Tibial artery (tissue), 4 donors: ENCODE measurements around the gene GALNT18.

Source experiments
- DNase-seq, 2 donors: peaks; one replicate each; pipeline ENCODE4 v3.0.0-alpha.2; 2019
- H3K27ac ChIP-seq, 2 donors: fragments of 200-600 bp; sonication (generic) in 1 of 2; 1 replicate in 1 of 2; 2 replicates in 1 of 2; pipeline ENCODE4 v1.5.1; 2018 to 2019; ENCODE audit warnings: mild to moderate bottlenecking in 1 of 2
- H3K27me3 ChIP-seq, 2 donors: fragments of 200-600 bp; sonication (generic) in 1 of 2; one replicate each; pipeline versions ENCODE4 v1.5.1 to v1.6.0; 2016 to 2019
- H3K36me3 ChIP-seq, 3 donors: fragments of 200-600 bp; sonication (generic) in 2 of 3; one replicate each; pipeline ENCODE4 v1.5.1; 2016 to 2019; ENCODE audit warnings: mild to moderate bottlenecking in 2 of 3
- H3K4me1 ChIP-seq, 4 donors: fragments of 200-600 bp; sonication (generic) in 2 of 4; 1 replicate in 3 of 4; 2 replicates in 1 of 4; pipeline ENCODE4 v1.5.1; 2016 to 2019
- H3K4me3 ChIP-seq, 2 donors: fragments of 200-600 bp; sonication (generic) in 1 of 2; 1 replicate in 1 of 2; 2 replicates in 1 of 2; pipeline ENCODE4 v1.5.1; 2018 to 2019; ENCODE audit warnings: mild to moderate bottlenecking in 2 of 2
- H3K9me3 ChIP-seq, 3 donors: fragments of 200-600 bp; sonication (generic) in 1 of 3; one replicate each; pipeline ENCODE4 v1.5.1; 2016 to 2019
- CTCF ChIP-seq, 2 experiments: fragments of 200-600 bp in 1 of 2; fragments of 450-650 bp in 1 of 2; IDR thresholded peaks; one replicate each; pipeline ENCODE4 v1.5.1; 2017 to 2019; ENCODE audit warnings: antibody characterized with exemption in 2 of 2, mild to moderate bottlenecking in 1 of 2, moderate library complexity in 1 of 2
- intact Hi-C: fragments of 100-400 bp; cut with DNase I; formaldehyde crosslinking; loops from one replicate; pipeline ENCODE4 v1.15.0; 2023; ENCODE audit warnings: low total_unique reads

The GALNT18 gene

GRCh38 chr11:11500744-11501487 is 120.9 kb downstream of the GALNT18 start:
- no peaks in the 10 kb centered on the region for H3K27me3 ChIP-seq

GRCh38 chr11:11499300-11499699 is 122.5 kb downstream of the GALNT18 start:
- no peak for TF ChIP-seq CTCF (IDR thresholded peaks at IDR 0.05)
- DNase-seq, result no peak
- Histone ChIP-seq H3K27me3 (no peaks in the 10 kb centered on the region), H3K4me3 (no peak overlapping the region), H3K9me3 (no peaks in the 10 kb centered on the region), H3K36me3 (no peaks in the 10 kb centered on the region), H3K27ac (peak overlapping the region in 1 of 2 donors; percentile 14), H3K4me1 (peaks cover 0 to 52% (median 36%) of the 10 kb centered on the region in 4 donors)
- intact Hi-C loops, result no loop called here

More at GRCh38 chr11:11500744-11501487, 120.9 kb downstream of the GALNT18 start:
- Histone ChIP-seq H3K36me3 (no peaks in the 10 kb centered on the region), H3K9me3 (no peaks in the 10 kb centered on the region), H3K4me3 (no peak overlapping the region), H3K27ac (peak overlapping the region; percentile 71 to 73), H3K4me1 (peaks cover 0 to 46% (median 35%) of the 10 kb centered on the region in 4 donors)
- intact Hi-C loops, result no loop called here
- no peak for TF ChIP-seq CTCF (IDR thresholded peaks at IDR 0.05)
- no peak for DNase-seq

GRCh38 chr11:11498195-11498594 is 123.6 kb downstream of the GALNT18 start:
- no peak for TF ChIP-seq CTCF (IDR thresholded peaks at IDR 0.05)
- DNase-seq, result no peak
- Histone ChIP-seq H3K36me3 (no peaks in the 10 kb centered on the region), H3K4me1 (peaks cover 0 to 50% (median 35%) of the 10 kb centered on the region in 4 donors), H3K27ac (no peak overlapping the region), H3K27me3 (no peaks in the 10 kb centered on the region), H3K9me3 (no peaks in the 10 kb centered on the region), H3K4me3 (no peak overlapping the region)
- intact Hi-C loops, result no loop called here

- Histone ChIP-seq H3K4me1 (peaks cover 0 to 37% (median 23%) of the 10 kb centered on the region in 4 donors), H3K36me3 (no peaks in the 10 kb centered on the region)
- intact Hi-C loops, result no loop called here
Observed at GRCh38 chr11:11496879-11497278, 124.9 kb downstream of the GALNT18 start.

GRCh38 chr11:11494348-11494747 is 127.5 kb downstream of the GALNT18 start:
- H3K27ac ChIP-seq, result no peak overlapping the region
- H3K4me1 ChIP-seq, result peaks cover 0 to 20% (median 7%) of the 10 kb centered on the region in 4 donors
- H3K9me3 ChIP-seq, result no peaks in the 10 kb centered on the region
- no peak for TF ChIP-seq CTCF (IDR thresholded peaks at IDR 0.05)
- intact Hi-C loops, result no loop called here
- no peaks in the 10 kb centered on the region for H3K27me3 ChIP-seq
- DNase-seq, result no peak
- no peak overlapping the region for H3K4me3 ChIP-seq
- no peaks in the 10 kb centered on the region for H3K36me3 ChIP-seq

More at GRCh38 chr11:11496879-11497278, 124.9 kb downstream of the GALNT18 start:
- H3K4me3 ChIP-seq, result no peak overlapping the region
- no peak overlapping the region for H3K27ac ChIP-seq
- DNase-seq, result no peak
- no peak for TF ChIP-seq CTCF (IDR thresholded peaks at IDR 0.05)
- H3K9me3 ChIP-seq, result no peaks in the 10 kb centered on the region
- no peaks in the 10 kb centered on the region for H3K27me3 ChIP-seq
